Measurements from ENCODE around the gene PUDP.
"Not testable (repeated sequence)": the region's sequence is repeated elsewhere in the genome, so short reads cannot be mapped to it uniquely, and the experiment has no call there.

PUDP gene

GRCh38 chrX:7024850-7025249 lies 123.1 kb downstream of the PUDP start:
- no peak for DNase-seq

- DNase-seq, result not testable (repeated sequence)
These were observed 125.0 kb downstream of the PUDP start for GRCh38 chrX:7022996-7023395.

- no peak for DNase-seq
These were observed 126.0 kb downstream of the PUDP start for GRCh38 chrX:7021991-7022390.

DNA sequence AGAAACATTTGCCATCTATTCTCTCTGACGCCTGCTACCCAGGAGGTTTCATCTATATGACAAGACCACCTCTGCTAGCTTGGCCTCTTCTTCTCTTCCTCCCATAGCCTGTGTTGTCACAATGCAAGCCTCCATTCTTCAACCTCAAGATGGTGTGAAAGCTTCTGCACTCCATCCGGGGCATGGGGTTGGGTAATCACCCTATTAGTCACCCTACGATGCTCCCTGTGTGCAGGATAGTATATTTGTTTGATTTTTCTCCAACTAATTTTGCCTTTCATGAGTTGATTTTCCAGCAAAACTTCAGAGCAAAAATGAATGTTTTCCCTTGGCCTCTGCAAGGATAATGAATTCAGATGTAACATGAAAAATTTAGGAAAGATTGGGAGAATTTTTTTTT lies 128.4 kb downstream of the PUDP start:
- no peak for DNase-seq

GRCh38 chrX:7012262-7012834 lies 135.6 kb downstream of the PUDP start:
- DNase-seq, result not testable (repeated sequence)

GRCh38 chrX:7010897-7011296 lies 137.1 kb downstream of the PUDP start:
- not testable (repeated sequence) for DNase-seq

DNA sequence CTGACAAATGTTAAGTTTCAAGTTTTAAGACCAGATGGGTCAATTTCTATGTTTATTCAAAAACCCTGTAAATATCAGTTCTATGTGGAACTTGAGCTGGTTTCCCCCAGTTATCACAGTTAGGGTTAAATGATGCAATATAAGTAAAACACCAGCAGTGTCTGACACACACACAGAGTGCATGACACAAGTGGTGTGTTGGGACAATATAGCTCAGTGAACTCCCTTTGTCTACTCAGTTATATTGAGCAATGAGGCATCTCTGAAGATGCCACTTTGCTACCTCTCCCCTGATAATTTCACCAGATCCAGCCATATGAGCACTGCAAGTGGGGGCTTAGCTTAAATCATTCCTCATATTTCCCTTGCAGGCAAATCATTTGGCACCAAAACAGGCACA lies 140.6 kb downstream of the PUDP start:
- DNase-seq, result not testable (repeated sequence)
